Left colon (tissue), 2 donors: ENCODE results near the gene TREX2. TPM values are rescaled to one million over a fixed set of nuclear protein-coding genes. Genes with fewer than 3 reads are reported as not detected.
A peak's percentile ranks its signal among the peaks of the same experiment; 100 is the strongest.

ENCODE experiments used
- ATAC-seq: fragments of 200-7000 bp; cut with Tn5 transposase; one replicate; pipeline ENCODE4 v1.9.1; 2020; ENCODE audit warnings: mild to moderate bottlenecking, moderate library complexity
- DNase-seq, 2 donors: peaks; one replicate each; pipeline ENCODE4 v3.0.0-alpha.2; 2020
- intact Hi-C, 2 donors: fragments of 100-400 bp; cut with DNase I in 1 of 2; cut with micrococcal nuclease in 1 of 2; formaldehyde crosslinking; loops; one replicate each; pipeline versions ENCODE4 v1.11.2 to v1.14.0; 2022; cut with DNase I, micrococcal nuclease
- long read RNA-seq: library from polyadenylated mRNA; unstranded; transcript quantifications from one replicate; pipeline ENCODE4 v2.0.0, GENCODE V29; 2021
- total RNA-seq, 2 donors: library from RNA; stranded (reverse); fragmentation: NEBNext Ultra II Directional; extraction: Animal tissue kit (Norgen Biotek cat#: 25700); gene quantifications; one replicate each; pipeline ENCODE4 v1.2.1, GENCODE V29; 2021
- donor health status: DM: no; HTN: no; CAD: no.
- donor health status: DM: yes; HTN: yes; CAD: no.

The TREX2 gene
- total RNA-seq, result under 1 TPM; 0.42 to 0.73 TPM
- long read RNA-seq, partial matches to known transcripts, result 9 of 11 reads
- long read RNA-seq, other reads (novel, unspliced or antisense), result 2 of 11 reads

- intact Hi-C loops, result no loop called here
- no peak for DNase-seq
- peak; percentile 12 for ATAC-seq
Measured at GRCh38 chrX:153445856-153446635, at the start of gene TREX2. TREX2 (minus strand) TSS chrX:153446056; CDS start chrX:153445430, 626 bp downstream.

- ATAC-seq (no peak), DNase-seq (no peak)
- intact Hi-C loops, result no loop called here
Measured at GRCh38 chrX:153495362-153495751, 49.5 kb upstream of the TREX2 start.

GRCh38 chrX:153494541-153495361, 48.9 kb upstream of the TREX2 start, which contains the start of gene BGN:
BGN (plus strand) TSS chrX:153494980; CDS start chrX:153504632, 9,652 bp downstream.
- ATAC-seq, result no peak
- intact Hi-C loops, result no loop called here
- no peak for DNase-seq

- ATAC-seq (no peak), DNase-seq (no peak)
- intact Hi-C loops, result no loop called here
Measured at GRCh38 chrX:153494061-153494460, 48.2 kb upstream of the TREX2 start.

GRCh38 chrX:153493085-153493484, 47.2 kb upstream of the TREX2 start:
- DNase-seq (no peak), ATAC-seq (no peak)
- intact Hi-C loops, result no loop called here

- ATAC-seq, result no peak
- intact Hi-C loops, result no loop called here
- DNase-seq, result no peak
Measured at GRCh38 chrX:153492543-153492942, 46.7 kb upstream of the TREX2 start.

- ATAC-seq, result no peak
- DNase-seq, result no peak
- intact Hi-C loops, result no loop called here
Measured at GRCh38 chrX:153491918-153492317, 46.1 kb upstream of the TREX2 start.

GRCh38 chrX:153491351-153491914, 45.6 kb upstream of the TREX2 start:
- intact Hi-C loops, result no loop called here
- no peak for DNase-seq
- no peak for ATAC-seq

- no peak for DNase-seq
- no peak for ATAC-seq
- intact Hi-C loops, result no loop called here
Measured at GRCh38 chrX:153490217-153490930, 44.5 kb upstream of the TREX2 start.

GRCh38 chrX:153488231-153488914, 42.5 kb upstream of the TREX2 start:
- intact Hi-C loops, result no loop called here
- no peak for DNase-seq
- ATAC-seq, result no peak

GRCh38 chrX:153487590-153488071, 41.8 kb upstream of the TREX2 start:
- no peak for ATAC-seq
- intact Hi-C loops, result no loop called here
- DNase-seq, result no peak

GRCh38 chrX:153486171-153486570, 40.3 kb upstream of the TREX2 start:
- intact Hi-C loops, result no loop called here
- ATAC-seq, result no peak
- DNase-seq, result no peak

GRCh38 chrX:153485396-153486080, 39.7 kb upstream of the TREX2 start:
- intact Hi-C loops, result no loop called here
- ATAC-seq, result no peak
- DNase-seq, result no peak

GRCh38 chrX:153482376-153483015, 36.6 kb upstream of the TREX2 start:
- intact Hi-C loops, result no loop called here
- ATAC-seq, result no peak
- no peak for DNase-seq

- ATAC-seq (no peak), DNase-seq (no peak)
- intact Hi-C loops, result no loop called here
Measured at GRCh38 chrX:153481043-153481442, 35.2 kb upstream of the TREX2 start.

GRCh38 chrX:153478746-153479145, 32.9 kb upstream of the TREX2 start:
- ATAC-seq, result no peak
- no peak for DNase-seq
- intact Hi-C loops, result no loop called here

GRCh38 chrX:153477901-153478300, 32.0 kb upstream of the TREX2 start:
- intact Hi-C loops, result no loop called here
- no peak for ATAC-seq
- no peak for DNase-seq
